Measurements from ENCODE around the gene YARS1.

DNA sequence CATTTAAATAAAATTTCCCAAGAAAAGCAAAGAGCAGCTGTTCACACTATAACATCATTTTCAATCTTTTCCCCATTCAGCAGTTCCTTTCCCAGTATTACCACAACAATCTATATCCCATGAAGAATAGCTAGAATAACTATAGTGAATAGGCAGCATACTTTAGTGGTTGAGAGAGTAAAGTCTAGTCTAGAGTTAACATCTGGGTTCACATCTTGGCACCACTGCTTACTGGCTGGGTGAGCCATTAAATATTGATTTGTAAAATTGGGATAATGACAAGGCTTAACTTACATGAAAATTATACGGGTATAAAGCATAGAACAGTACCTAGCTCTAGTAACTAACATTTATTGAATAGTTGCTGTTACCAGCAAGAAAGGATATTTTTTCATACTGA, 14.7 kb upstream of the YARS1 start:
- TF ChIP-seq, protein P1, sequence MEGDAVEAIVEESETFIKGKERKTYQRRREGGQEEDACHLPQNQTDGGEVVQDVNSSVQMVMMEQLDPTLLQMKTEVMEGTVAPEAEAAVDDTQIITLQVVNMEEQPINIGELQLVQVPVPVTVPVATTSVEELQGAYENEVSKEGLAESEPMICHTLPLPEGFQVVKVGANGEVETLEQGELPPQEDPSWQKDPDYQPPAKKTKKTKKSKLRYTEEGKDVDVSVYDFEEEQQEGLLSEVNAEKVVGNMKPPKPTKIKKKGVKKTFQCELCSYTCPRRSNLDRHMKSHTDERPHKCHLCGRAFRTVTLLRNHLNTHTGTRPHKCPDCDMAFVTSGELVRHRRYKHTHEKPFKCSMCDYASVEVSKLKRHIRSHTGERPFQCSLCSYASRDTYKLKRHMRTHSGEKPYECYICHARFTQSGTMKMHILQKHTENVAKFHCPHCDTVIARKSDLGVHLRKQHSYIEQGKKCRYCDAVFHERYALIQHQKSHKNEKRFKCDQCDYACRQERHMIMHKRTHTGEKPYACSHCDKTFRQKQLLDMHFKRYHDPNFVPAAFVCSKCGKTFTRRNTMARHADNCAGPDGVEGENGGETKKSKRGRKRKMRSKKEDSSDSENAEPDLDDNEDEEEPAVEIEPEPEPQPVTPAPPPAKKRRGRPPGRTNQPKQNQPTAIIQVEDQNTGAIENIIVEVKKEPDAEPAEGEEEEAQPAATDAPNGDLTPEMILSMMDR (conservative IDR thresholded peaks at IDR 0.05; ENCODE audit: low read depth, low read length), result no peak
- no peak for TF ChIP-seq EZH2 (IDR thresholded peaks at IDR 0.05; ENCODE audit: borderline replicate concordance, low read depth, low read length, poor library complexity, severe bottlenecking)

Data from A673 (cell line).